Measurements from ENCODE around the gene MAZ.

The MAZ gene

DNA sequence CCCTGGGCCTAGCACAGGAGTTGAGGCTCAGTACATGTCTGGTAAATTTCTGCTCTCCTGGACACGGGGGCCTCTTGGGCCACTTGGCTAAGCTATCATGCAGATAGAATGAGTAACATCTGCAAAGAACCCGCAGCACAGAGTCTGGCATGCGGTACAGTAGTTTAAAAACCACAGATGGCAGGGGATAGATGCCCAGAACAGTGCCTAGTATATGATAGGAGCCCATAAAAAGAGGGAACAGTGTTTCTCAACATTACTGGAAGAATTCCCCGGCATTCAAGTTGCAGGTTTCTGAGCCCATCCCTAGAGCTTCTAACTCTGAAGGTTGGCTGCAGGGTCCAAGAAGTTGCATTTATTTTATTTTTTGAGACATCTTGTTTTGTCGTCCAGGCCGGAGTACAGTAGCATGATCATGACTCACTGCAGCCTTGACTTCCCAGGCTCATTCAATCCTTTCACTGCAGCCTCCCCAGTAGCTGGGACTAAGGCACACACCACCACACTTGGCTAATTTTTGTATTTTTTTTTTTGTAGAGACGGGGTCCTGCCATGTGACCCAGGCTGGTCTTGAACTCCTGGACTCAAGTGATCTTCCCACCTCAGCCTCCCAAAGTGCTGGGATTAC, 50.9 kb downstream of the MAZ start:
- DNase-seq (ENCODE audit: low read depth): no peak

DNA sequence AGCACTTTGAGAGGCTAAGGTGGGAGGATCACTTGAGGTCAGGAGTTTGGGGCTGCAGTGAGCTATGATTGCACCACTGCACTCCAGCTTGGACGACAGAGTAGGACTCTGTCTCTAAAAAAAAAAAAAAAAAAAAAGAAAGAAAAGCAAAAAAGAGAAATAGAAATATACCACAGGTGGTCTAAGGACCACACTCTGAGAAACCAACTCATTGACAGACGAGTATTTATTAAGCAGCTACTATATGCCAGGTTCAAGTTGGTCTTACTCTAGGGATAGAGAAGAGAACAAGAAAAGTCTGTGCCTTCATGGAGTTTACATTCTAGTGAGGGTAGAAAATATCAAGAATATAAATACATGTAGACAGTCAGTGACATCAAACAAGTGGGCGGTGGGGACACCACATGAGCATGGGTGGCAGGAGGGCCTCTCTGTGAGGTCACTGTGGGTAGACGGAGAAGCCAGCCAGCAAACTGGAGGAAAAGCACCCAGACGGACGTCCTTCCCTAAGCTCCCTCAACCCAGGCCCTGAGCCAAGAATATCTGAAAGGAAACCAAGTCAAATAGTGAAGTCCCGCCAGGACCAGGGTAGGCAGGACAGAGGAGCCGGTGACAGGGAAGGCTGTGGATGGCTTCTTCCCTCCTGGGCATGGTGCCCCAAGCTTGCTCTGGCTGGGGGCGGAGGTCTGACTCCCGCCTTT, 52.0 kb downstream of the MAZ start:
- DNase-seq (ENCODE audit: low read depth): no peak

DNA sequence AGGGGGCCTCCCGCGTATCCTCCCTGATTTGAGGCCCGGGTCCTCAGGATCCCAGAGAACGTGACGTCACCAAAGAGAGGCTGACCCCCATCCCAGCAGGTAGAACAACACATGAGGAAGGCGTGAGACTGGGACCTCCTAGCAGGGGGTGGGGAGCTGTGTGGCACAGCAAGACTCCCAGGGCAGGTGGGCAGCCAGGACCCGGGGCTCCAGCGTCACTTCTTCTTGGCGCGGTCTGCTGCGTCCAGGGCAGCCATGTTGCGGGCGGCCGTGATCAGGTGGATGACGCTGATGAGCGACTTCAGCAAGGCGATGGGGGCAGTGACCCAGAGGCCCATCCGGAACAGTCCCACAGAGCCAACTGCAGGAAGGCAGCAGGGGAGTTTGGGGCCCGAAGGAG, 52.6 kb downstream of the MAZ start:
- no peak for DNase-seq (ENCODE audit: low read depth)

DNA sequence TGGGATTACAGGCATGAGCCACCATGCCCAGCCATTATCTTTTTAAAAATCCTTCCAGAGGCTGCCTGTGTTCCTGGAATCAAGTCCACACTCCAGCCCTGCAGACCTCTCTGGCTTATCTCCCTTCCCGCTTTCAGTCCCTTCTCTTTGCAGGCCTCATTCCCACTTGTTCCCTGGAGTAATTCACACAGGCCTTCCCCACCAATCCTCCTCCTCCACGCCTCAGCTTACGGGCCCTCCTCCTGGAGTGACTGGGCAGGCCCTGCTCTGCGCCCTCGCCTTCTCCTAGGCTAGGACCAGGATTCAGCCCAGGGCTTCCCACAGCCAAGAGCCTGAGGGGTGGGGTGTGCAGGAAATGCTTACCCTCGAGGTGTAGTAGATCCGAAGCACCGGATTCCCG, 53.9 kb downstream of the MAZ start:
- no peak for DNase-seq (ENCODE audit: low read depth)

All from non-pigmented ciliary epithelial cell (primary cell).